ENCODE data around the gene RAPH1.

DNA sequence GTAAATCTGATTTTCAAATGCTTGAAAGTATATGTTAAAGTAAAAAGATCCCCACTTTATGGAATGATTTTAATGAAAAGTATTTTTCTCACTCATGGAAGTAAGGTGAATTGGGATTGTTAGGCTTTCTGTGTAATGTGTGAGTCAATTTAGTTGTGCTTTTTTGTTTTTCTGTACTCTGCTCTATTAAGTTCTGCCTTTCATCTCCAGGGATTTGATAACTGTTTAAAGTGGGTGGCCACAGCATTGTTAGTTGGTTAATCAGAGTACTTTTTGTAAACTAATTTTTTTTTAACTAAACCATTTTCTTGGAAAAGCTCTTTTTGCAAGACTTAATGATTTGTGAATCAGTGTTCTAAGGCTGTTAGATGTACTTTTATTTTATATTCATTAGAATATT is 130.1 kb downstream of the RAPH1 start:
- TF ChIP-seq NFIC (IDR thresholded peaks at IDR 0.05): no peak
- TF ChIP-seq, protein P1, sequence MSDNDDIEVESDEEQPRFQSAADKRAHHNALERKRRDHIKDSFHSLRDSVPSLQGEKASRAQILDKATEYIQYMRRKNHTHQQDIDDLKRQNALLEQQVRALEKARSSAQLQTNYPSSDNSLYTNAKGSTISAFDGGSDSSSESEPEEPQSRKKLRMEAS (IDR thresholded peaks at IDR 0.05): no peak
- TF ChIP-seq, protein P2, sequence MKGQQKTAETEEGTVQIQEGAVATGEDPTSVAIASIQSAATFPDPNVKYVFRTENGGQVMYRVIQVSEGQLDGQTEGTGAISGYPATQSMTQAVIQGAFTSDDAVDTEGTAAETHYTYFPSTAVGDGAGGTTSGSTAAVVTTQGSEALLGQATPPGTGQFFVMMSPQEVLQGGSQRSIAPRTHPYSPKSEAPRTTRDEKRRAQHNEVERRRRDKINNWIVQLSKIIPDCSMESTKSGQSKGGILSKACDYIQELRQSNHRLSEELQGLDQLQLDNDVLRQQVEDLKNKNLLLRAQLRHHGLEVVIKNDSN (IDR thresholded peaks at IDR 0.05): no peak

All from Ishikawa (cell line).